HepG2 (cell line): ENCODE results near the gene CPNE8. TPM values are rescaled to one million over a fixed set of nuclear protein-coding genes. Genes with fewer than 3 reads are reported as not detected.

ENCODE experiments used
- ATAC-seq: fragments of 200-7000 bp; cut with Tn5 transposase; 3 replicates; pipeline ENCODE4 v1.9.1; 2020; ENCODE audit warnings: mild to moderate bottlenecking, moderate library complexity
- BruUV-seq: library from RNA; stranded (reverse); fragments of 400-500 nt; replicated peaks from 2 replicates; lab custom pipeline; 2021; lab: Mats Ljungman, UMichigan
- CTCF ChIA-PET: fragments of 300-600 bp; formaldehyde crosslinking; extraction: SDS; loops from one replicate; lab custom pipeline; 2021; ENCODE audit warnings: low total read pairs, inconsistent platforms, low intra/inter-chr PET ratio; lab: Yijun Ruan, JAX
- POLR2A ChIA-PET: fragments of 350-600 bp; sonication (Branson Sonifier 250); formaldehyde crosslinking; loops from one replicate; lab custom pipeline; 2020; ENCODE audit warnings: antibody characterized with exemption, inconsistent platforms; lab: Yijun Ruan, JAX
- DNase-seq: peaks from one replicate; pipeline ENCODE4 v3.0.0-alpha.2; 2015; ENCODE audit warnings: low spot score
- FAIRE-seq: peaks from 3 replicates; lab custom pipeline; 2011; peaks lifted over from hg19 to GRCh38; lab: Jason Lieb, UNC
- H2AFZ ChIP-seq: one replicate; pipeline ENCODE4 v1.6.1; 2011; ENCODE audit warnings: low read length, inconsistent platforms
- H3K27ac ChIP-seq: fragments of 300-600 bp; 3 replicates; pipeline ENCODE4 v1.8.0; 2011; ENCODE audit warnings: mixed run types, mild to moderate bottlenecking, mixed read lengths, low read length, inconsistent platforms; ENCODE audit not compliant: insufficient read depth; ENCODE audit errors: extremely low read length
- H3K27me3 ChIP-seq, 2 experiments: fragments of 200-600 bp in 1 of 2; 2 replicates in 1 of 2; 3 replicates in 1 of 2; pipeline versions ENCODE4 v1.6.0 to v1.8.0; 2011; ENCODE audit warnings: low read length in 2 of 2, mild to moderate bottlenecking in 2 of 2, moderate library complexity in 2 of 2, inconsistent platforms in 1 of 2; ENCODE audit not compliant: insufficient read depth in 2 of 2, control insufficient read depth in 1 of 2
- H3K36me3 ChIP-seq, 2 experiments: fragments of 200-600 bp in 1 of 2; replicated peaks in 1 of 2; 2 replicates in 1 of 2; 3 replicates in 1 of 2; pipeline versions ENCODE4 v1.5.1 to v1.8.0; 2011; ENCODE audit warnings: low read length in 2 of 2, inconsistent platforms in 1 of 2; ENCODE audit not compliant: insufficient read depth in 2 of 2, control insufficient read depth in 1 of 2
- H3K4me1 ChIP-seq: 2 replicates; pipeline ENCODE4 v1.5.1; 2012; ENCODE audit warnings: low read length, inconsistent platforms; ENCODE audit not compliant: insufficient read depth
- H3K4me2 ChIP-seq: 2 replicates; pipeline ENCODE4 v1.6.0; 2011; ENCODE audit warnings: low read depth, low read length, inconsistent platforms
- H3K4me3 ChIP-seq, 3 experiments: fragments of 200-600 bp in 1 of 3; sonication (generic), shearing (Covaris generic) in 1 of 3; replicated peaks in 1 of 3; 2 replicates each; pipeline ENCODE4 v1.5.1; 2011 to 2016; ENCODE audit warnings: low read length in 3 of 3, inconsistent platforms in 2 of 3, low read depth in 2 of 3, mild to moderate bottlenecking in 2 of 3, control low read depth in 1 of 3, mixed read lengths in 1 of 3; ENCODE audit not compliant: insufficient read depth in 1 of 3
- H3K79me2 ChIP-seq: one replicate; pipeline ENCODE4 v1.6.1; 2011; ENCODE audit warnings: low read length, inconsistent platforms; ENCODE audit not compliant: insufficient read depth
- H3K9ac ChIP-seq: 2 replicates; pipeline ENCODE4 v1.6.0; 2011; ENCODE audit warnings: mild to moderate bottlenecking, low read depth, low read length, inconsistent platforms; ENCODE audit not compliant: insufficient read depth
- H3K9me3 ChIP-seq: 2 replicates; pipeline ENCODE4 v1.5.1; 2012; ENCODE audit warnings: mild to moderate bottlenecking, low read length
- H4K20me1 ChIP-seq: 2 replicates; pipeline ENCODE4 v1.6.0; 2011; ENCODE audit warnings: inconsistent platforms, mild to moderate bottlenecking, low read length, moderate library complexity; ENCODE audit not compliant: insufficient read depth
- CCDC6 ChIP-seq: sonication (generic); formaldehyde crosslinking; IDR thresholded peaks from 2 replicates; pipeline ENCODE4 v1.8.1; 2022; ENCODE audit warnings: mild to moderate bottlenecking, missing genetic modification reagents, moderate library complexity
- DRAP1 ChIP-seq: IDR thresholded peaks from 2 replicates; pipeline ENCODE4 v1.6.1; 2016; ENCODE audit warnings: missing genetic modification reagents, missing compliant biosample characterization
- GZF1 ChIP-seq: sonication (generic); formaldehyde crosslinking; IDR thresholded peaks from 2 replicates; pipeline ENCODE4 v1.5.1; 2020; ENCODE audit warnings: mild to moderate bottlenecking, missing genetic modification reagents
- HOXD1 ChIP-seq: sonication (generic); formaldehyde crosslinking; IDR thresholded peaks from 2 replicates; pipeline ENCODE4 v1.5.0; 2020; ENCODE audit warnings: missing genetic modification reagents
- RAD21 ChIP-seq: fragments of 450-650 bp; formaldehyde crosslinking; IDR thresholded peaks from 2 replicates; pipeline ENCODE4 v1.5.0; 2020; ENCODE audit warnings: mild to moderate bottlenecking
- TBP ChIP-seq: sonication (generic); formaldehyde crosslinking; IDR thresholded peaks from 2 replicates; pipeline ENCODE4 v1.5.0; 2020; ENCODE audit warnings: missing genetic modification reagents
- ZBTB40 ChIP-seq, 2 experiments: fragments of 450-650 bp in 1 of 2; sonication (generic) in 1 of 2; formaldehyde crosslinking in 1 of 2; IDR thresholded peaks; 2 replicates each; pipeline versions ENCODE4 v1.6.1 to v1.8.0; 2016 to 2022; ENCODE audit warnings: antibody characterized with exemption in 1 of 2, mild to moderate bottlenecking in 1 of 2, missing genetic modification reagents in 1 of 2
- ZNF281 ChIP-seq: sonication (generic); formaldehyde crosslinking; IDR thresholded peaks from 2 replicates; pipeline ENCODE4 v1.4.0; 2020; ENCODE audit warnings: missing genetic modification reagents, borderline replicate concordance
- ZNF383 ChIP-seq: sonication (generic); formaldehyde crosslinking; IDR thresholded peaks from 2 replicates; pipeline ENCODE4 v1.4.0; 2020; ENCODE audit warnings: missing genetic modification reagents, mild to moderate bottlenecking, borderline replicate concordance
- ZNF484 ChIP-seq: sonication (generic); formaldehyde crosslinking; IDR thresholded peaks from 2 replicates; pipeline ENCODE4 v1.5.1; 2020; ENCODE audit warnings: mild to moderate bottlenecking, low read depth, missing genetic modification reagents, borderline replicate concordance
- ZNF891 ChIP-seq: sonication (generic); formaldehyde crosslinking; IDR thresholded peaks from 2 replicates; pipeline ENCODE4 v1.5.0; 2020; ENCODE audit warnings: mild to moderate bottlenecking, missing genetic modification reagents
- WGBS: methylation state at CpG from one replicate; pipeline ENCODE4 v1.1.6; 2017; ENCODE audit warnings: low lambda C conversion rate; 5-methylcytosine and 5-hydroxymethylcytosine counted together
- in situ Hi-C: cut with HindIII; loops from 2 replicates; pipeline ENCODE4 v1.10.0; 2017; ENCODE audit warnings: low pct_unique_long_range_greater_than_20kb; ENCODE audit not compliant: extremely low pct_ligation_motif_present
- intact Hi-C: fragments of 100-400 bp; cut with micrococcal nuclease; formaldehyde crosslinking; loops from one replicate; pipeline ENCODE4 v1.10.0; 2022; ENCODE audit not compliant: unreplicated experiment
- polyA plus RNA-seq, 8 experiments: library from polyadenylated mRNA; depleted of rRNA in 3 of 8; stranded (reverse) in 7 of 8; unstranded in 1 of 8; fragments of >200 nt; fragmentation: Illumina TruSeq in 4 of 8; extraction: Trizol in 4 of 8; gene quantifications; 2 replicates each; pipeline versions ENCODE4 v1.2.1 to v1.2.3, GENCODE V29; 2011 to 2016; ENCODE audit warnings: low read depth in 4 of 8, missing spikeins in 1 of 8, mixed read lengths in 1 of 8; ENCODE audit not compliant: insufficient read depth in 1 of 8
- total RNA-seq, 5 experiments: library from RNA; depleted of rRNA; stranded (reverse); fragments of >200 nt; fragmentation: Illumina TruSeq; extraction: Trizol; gene quantifications; 2 replicates each; pipeline ENCODE4 v1.2.3, GENCODE V29; 2016; ENCODE audit warnings: low read depth in 1 of 5

CPNE8 gene
- total and polyA plus RNA-seq, 2 of the 13 experiments (the other 11 are each of a cell fraction or from before 2014, with no cell fraction given) = 2.4 to 2.7 TPM

DNA sequence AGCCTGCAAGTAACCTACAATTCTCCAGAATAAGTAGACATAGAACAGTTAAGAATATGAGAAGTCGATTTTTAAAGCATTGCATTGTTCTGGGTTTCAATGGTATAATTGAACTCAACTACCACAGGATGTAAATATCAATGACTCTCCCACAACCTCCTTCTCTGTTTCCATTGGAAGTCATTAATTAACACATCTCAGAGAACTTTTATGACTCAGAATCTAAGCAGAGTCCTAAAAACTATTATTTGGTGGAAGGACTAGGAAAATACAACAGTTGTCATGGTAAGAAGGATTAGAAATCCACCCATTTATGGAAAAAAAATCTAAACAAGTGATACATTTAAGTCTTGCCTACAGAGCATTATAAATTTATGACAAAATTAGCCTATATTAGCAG is 21.1 kb upstream of the CPNE8 start:
- Histone ChIP-seq H3K36me3 (no peaks in the 10 kb centered on the region), H3K27ac (no peak overlapping the region), H2AFZ (no peak overlapping the region), H4K20me1 (no peaks in the 10 kb centered on the region), H3K9me3 (no peaks in the 10 kb centered on the region), H3K4me2 (no peak overlapping the region), H3K9ac (no peak overlapping the region), H3K4me3 (no peak overlapping the region), H3K4me1 (peaks cover 8% of the 10 kb centered on the region), H3K79me2 (no peaks in the 10 kb centered on the region), H3K27me3 (no peaks in the 10 kb centered on the region)
- FAIRE-seq = no peak
- ChIA-PET CTCF (no interaction called here), POLR2A (no interaction called here)
- ATAC-seq = no peak
- intact Hi-C loops (no loop called here), in situ Hi-C loops (loop anchor here (10.0 kb wide), 1 partner anchor 348 kb away; no protein-coding TSS in a partner anchor)
- BruUV-seq = no TSS peak
- WGBS = 0% methylated on average over 1 of the region's 1 CpG
- no peak for DNase-seq
- TF ChIP-seq HOXD1 (no peak), ZNF891 (CRISPR knock-in tag) (no peak), ZNF383 (no peak), ZBTB40 (IDR thresholded peaks at IDR 0.05) (no peak), ZBTB40 (CRISPR knock-in tag; IDR thresholded peaks at IDR 0.05) (no peak), ZNF484 (CRISPR knock-in tag) (no peak), RAD21 (CRISPR knock-in tag) (no peak), TBP (CRISPR knock-in tag) (no peak), DRAP1 (CRISPR knock-in tag) (no peak), GZF1 (CRISPR knock-in tag) (no peak), ZNF281 (CRISPR knock-in tag) (no peak), CCDC6 (no peak)
